Lung microvascular endothelial cell (primary cell): Measurements from ENCODE around the gene DBR1. TPM values are rescaled to one million over a fixed set of nuclear protein-coding genes. Genes with fewer than 3 reads are reported as not detected.
A peak's percentile ranks its signal among the peaks of the same experiment; 100 is the strongest.

Source experiments
- DNase-seq, 2 donors: peaks; one replicate each; pipeline versions ENCODE4 v3.0.0 to v3.0.0-alpha.2; 2010; ENCODE audit warnings: low read depth in 2 of 2
- total RNA-seq: library from RNA; depleted of rRNA; stranded (reverse); fragments of >200 nt; gene quantifications from 2 replicates; pipeline ENCODE4 v1.2.1, GENCODE V29; 2014

Gene DBR1
- 10.5 and 14.5 TPM in 2 replicates for total RNA-seq

- DNase-seq: peak; percentile 72 to 80
These were observed at the start of gene DBR1 for GRCh38 chr3:138174421-138175131. DBR1 (minus strand) TSS chr3:138174921; CDS start chr3:138174795, 126 bp downstream.

- DNase-seq: no peak
These were observed 48.2 kb upstream of the DBR1 start for GRCh38 chr3:138222942-138223287.

GRCh38 chr3:138222131-138222941 is 47.6 kb upstream of the DBR1 start:
- DNase-seq: peak in 1 of 2 donors; percentile 10

GRCh38 chr3:138220788-138221187 is 46.1 kb upstream of the DBR1 start:
- DNase-seq: peak in 1 of 2 donors; percentile 11

GRCh38 chr3:138220242-138220641 is 45.5 kb upstream of the DBR1 start:
- no peak for DNase-seq

GRCh38 chr3:138219255-138219654 is 44.5 kb upstream of the DBR1 start:
- peak in 1 of 2 donors; percentile 75 for DNase-seq

- no peak for DNase-seq
These were observed 38.8 kb upstream of the DBR1 start for GRCh38 chr3:138213398-138214085.

- no peak for DNase-seq
These were observed 35.8 kb upstream of the DBR1 start for GRCh38 chr3:138210528-138210927.

GRCh38 chr3:138206196-138206595 is 31.5 kb upstream of the DBR1 start:
- no peak for DNase-seq

- DNase-seq: no peak
These were observed 30.8 kb upstream of the DBR1 start for GRCh38 chr3:138205527-138205926.

- DNase-seq: no peak
These were observed 29.2 kb upstream of the DBR1 start for GRCh38 chr3:138203938-138204337.

GRCh38 chr3:138202945-138203701 is 28.4 kb upstream of the DBR1 start:
- no peak for DNase-seq

- no peak for DNase-seq
These were observed 25.7 kb upstream of the DBR1 start for GRCh38 chr3:138200424-138200823.

GRCh38 chr3:138199851-138200250 is 25.1 kb upstream of the DBR1 start:
- no peak for DNase-seq

GRCh38 chr3:138197524-138197923 is 22.8 kb upstream of the DBR1 start:
- DNase-seq: no peak

- DNase-seq: peak; percentile 21 to 59
These were observed 22.3 kb upstream of the DBR1 start for GRCh38 chr3:138197058-138197457.

GRCh38 chr3:138196023-138196422 is 21.3 kb upstream of the DBR1 start:
- DNase-seq: no peak

GRCh38 chr3:138195481-138195880 is 20.8 kb upstream of the DBR1 start:
- DNase-seq: no peak

- DNase-seq: peak in 1 of 2 donors; percentile 3
These were observed 13.5 kb upstream of the DBR1 start for GRCh38 chr3:138188013-138188730.

- peak; percentile 50 to 62 for DNase-seq
These were observed 12.7 kb upstream of the DBR1 start, which contains the start of gene ARMC8 for GRCh38 chr3:138187296-138188012. ARMC8 (plus strand) TSS chr3:138187301; CDS start chr3:138187555, 254 bp downstream.
